H1 (cell line): Measurements from ENCODE around the gene GPR42. TPM values are rescaled to one million over a fixed set of nuclear protein-coding genes. Genes with fewer than 3 reads are reported as not detected.

Experiments
- CTCF ChIA-PET: fragments of 300-600 bp; sonication (Branson Sonifier 250); formaldehyde crosslinking; loops from one replicate; lab custom pipeline; 2021; ENCODE audit not compliant: partially characterized antibody; lab: Charles Lee
- POLR2A ChIA-PET: fragments of 300-600 bp; sonication (Branson Sonifier 250); formaldehyde crosslinking; loops from one replicate; lab custom pipeline; 2021; ENCODE audit warnings: inconsistent platforms; ENCODE audit not compliant: partially characterized antibody; lab: Charles Lee
- DNase-seq, 2 experiments: peaks; one replicate each; pipeline versions ENCODE4 v3.0.0 to v3.0.0-alpha.2; 2010 to 2022; ENCODE audit warnings: low spot score in 2 of 2, low read depth in 1 of 2, mixed read lengths in 1 of 2
- FAIRE-seq: peaks from 2 replicates; lab custom pipeline; 2011; peaks lifted over from hg19 to GRCh38; lab: Jason Lieb, UNC
- H2AFZ ChIP-seq: 2 replicates; pipeline ENCODE4 v1.8.1; 2012; ENCODE audit warnings: low read length, inconsistent platforms
- H2AK5ac ChIP-seq: 2 replicates; pipeline ENCODE4 v1.6.1; 2013; ENCODE audit warnings: low read depth, low read length
- H2BK120ac ChIP-seq: replicated peaks from 2 replicates; pipeline ENCODE3; 2013; ENCODE audit warnings: low read depth, low read length, inconsistent platforms
- H2BK12ac ChIP-seq: 2 replicates; pipeline ENCODE4 v1.6.1; 2013; ENCODE audit warnings: low read depth, low read length
- H2BK15ac ChIP-seq: 2 replicates; pipeline ENCODE4 v1.6.1; 2013; ENCODE audit warnings: low read length
- H2BK20ac ChIP-seq: 2 replicates; pipeline ENCODE4 v1.6.1; 2013; ENCODE audit warnings: low read length
- H2BK5ac ChIP-seq: 2 replicates; pipeline ENCODE4 v1.6.1; 2013; ENCODE audit warnings: low read depth, low read length
- H3K14ac ChIP-seq: 2 replicates; pipeline ENCODE4 v1.6.1; 2013; ENCODE audit warnings: inconsistent platforms; ENCODE audit not compliant: insufficient read length
- H3K18ac ChIP-seq: 2 replicates; pipeline ENCODE4 v1.6.1; 2013; ENCODE audit warnings: low read length; ENCODE audit errors: extremely low read depth
- H3K23ac ChIP-seq: 2 replicates; pipeline ENCODE4 v1.6.1; 2013; ENCODE audit warnings: inconsistent platforms; ENCODE audit not compliant: insufficient read length
- H3K23me2 ChIP-seq: 2 replicates; pipeline ENCODE4 v1.6.1; 2013; ENCODE audit warnings: low read depth, low read length
- H3K27ac ChIP-seq: 2 replicates; pipeline ENCODE4 v1.6.1; 2011; ENCODE audit warnings: low read depth, low read length, inconsistent platforms
- H3K27me3 ChIP-seq, 4 experiments: replicated peaks in 1 of 4; 1 replicate in 1 of 4; 2 replicates in 3 of 4; pipeline versions ENCODE4 v1.6.1 to v1.8.1; 2011 to 2013; ENCODE audit warnings: low read length in 3 of 4, mild to moderate bottlenecking in 3 of 4, inconsistent platforms in 2 of 4, mixed read lengths in 2 of 4, moderate library complexity in 1 of 4; ENCODE audit not compliant: control insufficient read depth in 3 of 4, insufficient read depth in 3 of 4; ENCODE audit errors: extremely low read depth in 1 of 4
- H3K36me3 ChIP-seq, 4 experiments: 2 replicates each; pipeline versions ENCODE4 v1.6.1 to v1.8.1; 2011 to 2013; ENCODE audit warnings: mild to moderate bottlenecking in 4 of 4, low read length in 3 of 4, moderate library complexity in 2 of 4, control low read depth in 1 of 4, inconsistent platforms in 1 of 4; ENCODE audit not compliant: insufficient read depth in 4 of 4, control insufficient read depth in 2 of 4
- H3K4ac ChIP-seq: replicated peaks from 2 replicates; pipeline ENCODE3; 2013; ENCODE audit warnings: low read length, low read depth, mixed read lengths, inconsistent platforms; ENCODE audit not compliant: insufficient read length
- H3K4me1 ChIP-seq, 4 experiments: replicated peaks in 1 of 4; 1 replicate in 1 of 4; 2 replicates in 3 of 4; pipeline versions ENCODE4 v1.6.1 to v1.8.1; 2011 to 2013; ENCODE audit warnings: low read length in 3 of 4, inconsistent platforms in 2 of 4, mixed read lengths in 1 of 4; ENCODE audit not compliant: insufficient read depth in 4 of 4, control insufficient read depth in 3 of 4
- H3K4me2 ChIP-seq, 2 experiments: 2 replicates each; pipeline versions ENCODE4 v1.6.1 to v1.8.1; 2011 to 2013; ENCODE audit warnings: low read depth in 2 of 2, low read length in 2 of 2, control low read depth in 1 of 2, inconsistent platforms in 1 of 2, mild to moderate bottlenecking in 1 of 2; ENCODE audit not compliant: insufficient read depth in 1 of 2
- H3K4me3 ChIP-seq, 4 experiments: fragments of 200-600, 300-600 bp in 1 of 4; sonication (generic), shearing (Covaris generic), sonication (Bioruptor Twin) in 1 of 4; 2 replicates each; pipeline versions ENCODE4 v1.5.1 to v1.8.1; 2011 to 2016; ENCODE audit warnings: low read length in 4 of 4, low read depth in 3 of 4, control low read depth in 2 of 4, inconsistent platforms in 2 of 4, mild to moderate bottlenecking in 2 of 4, mixed read lengths in 1 of 4, moderate library complexity in 1 of 4; ENCODE audit not compliant: insufficient read depth in 2 of 4; ENCODE audit errors: extremely low read depth in 1 of 4
- H3K56ac ChIP-seq: replicated peaks from 2 replicates; pipeline ENCODE3; 2013; ENCODE audit warnings: low read depth, mild to moderate bottlenecking, mixed read lengths, low read length, inconsistent platforms; ENCODE audit not compliant: insufficient read length
- H3K79me1 ChIP-seq: 2 replicates; pipeline ENCODE4 v1.6.1; 2013; ENCODE audit warnings: low read depth, low read length, control low read depth
- H3K79me2 ChIP-seq, 2 experiments: 2 replicates each; pipeline versions ENCODE4 v1.6.1 to v1.8.1; 2012 to 2013; ENCODE audit warnings: low read length in 2 of 2, mild to moderate bottlenecking in 2 of 2, inconsistent platforms in 1 of 2; ENCODE audit not compliant: insufficient read depth in 2 of 2, control insufficient read depth in 1 of 2
- H3K9ac ChIP-seq, 4 experiments: replicated peaks in 1 of 4; 1 replicate in 1 of 4; 2 replicates in 3 of 4; pipeline versions ENCODE4 v1.6.1 to v1.8.1; 2011 to 2013; ENCODE audit warnings: low read depth in 3 of 4, low read length in 3 of 4, control low read depth in 2 of 4, mild to moderate bottlenecking in 2 of 4, moderate library complexity in 2 of 4, inconsistent platforms in 1 of 4; ENCODE audit errors: extremely low read depth in 1 of 4
- H3K9me3 ChIP-seq, 2 experiments: 2 replicates each; pipeline versions ENCODE4 v1.6.1 to v1.8.1; 2012 to 2013; ENCODE audit warnings: mild to moderate bottlenecking in 2 of 2, moderate library complexity in 2 of 2, control low read depth in 1 of 2, inconsistent platforms in 1 of 2, low read depth in 1 of 2, low read length in 1 of 2, mixed read lengths in 1 of 2; ENCODE audit not compliant: insufficient read depth in 2 of 2
- H4K20me1 ChIP-seq, 2 experiments: replicated peaks in 1 of 2; 2 replicates each; pipeline versions ENCODE3 to v1.8.1; 2011 to 2013; ENCODE audit warnings: inconsistent platforms in 2 of 2, low read length in 2 of 2, mild to moderate bottlenecking in 1 of 2; ENCODE audit not compliant: insufficient read depth in 2 of 2, control insufficient read depth in 1 of 2
- H4K5ac ChIP-seq: 2 replicates; pipeline ENCODE4 v1.6.1; 2013; ENCODE audit warnings: low read length, low read depth, mixed read lengths, inconsistent platforms; ENCODE audit not compliant: insufficient read length
- H4K8ac ChIP-seq: 2 replicates; pipeline ENCODE4 v1.8.0; 2013; ENCODE audit warnings: mild to moderate bottlenecking, moderate library complexity, low read length, inconsistent platforms; ENCODE audit not compliant: insufficient read depth; ENCODE audit errors: extremely low read depth
- H4K91ac ChIP-seq: replicated peaks from 2 replicates; pipeline ENCODE3; 2013; ENCODE audit warnings: low read length, mixed read lengths, inconsistent platforms; ENCODE audit not compliant: insufficient read length
- BACH1 ChIP-seq: IDR thresholded peaks from 2 replicates; pipeline ENCODE4 v1.6.1; 2012; ENCODE audit warnings: low read length, improper control_type of control experiment
- CEBPB ChIP-seq: IDR thresholded peaks from 2 replicates; pipeline ENCODE4 v1.6.1; 2012; ENCODE audit warnings: low read depth, low read length
- CHD1 ChIP-seq: IDR thresholded peaks from 2 replicates; pipeline ENCODE4 v1.6.1; 2012; ENCODE audit warnings: low read depth, low read length, improper control_type of control experiment
- CTBP2 ChIP-seq: IDR thresholded peaks from 2 replicates; pipeline ENCODE4 v1.7.0; 2011; ENCODE audit warnings: borderline replicate concordance, mild to moderate bottlenecking, moderate library complexity, mixed read lengths, low read length; ENCODE audit not compliant: insufficient read depth, insufficient read length
- MAFK ChIP-seq: IDR thresholded peaks from 2 replicates; pipeline ENCODE4 v1.6.1; 2012; ENCODE audit warnings: low read depth, mild to moderate bottlenecking, improper control_type of control experiment, low read length
- MAX ChIP-seq: IDR thresholded peaks from 2 replicates; pipeline ENCODE4 v1.6.1; 2012; ENCODE audit warnings: inconsistent platforms
- NRF1 ChIP-seq: IDR thresholded peaks from 2 replicates; pipeline ENCODE4 v1.6.1; 2011; ENCODE audit warnings: mild to moderate bottlenecking, low read depth, low read length, improper control_type of control experiment
- RFX5 ChIP-seq: IDR thresholded peaks from 2 replicates; pipeline ENCODE4 v1.6.1; 2011; ENCODE audit warnings: low read depth, low read length, improper control_type of control experiment, borderline replicate concordance
- TAF1 ChIP-seq: IDR thresholded peaks from 2 replicates; pipeline ENCODE4 v1.6.1; 2011; ENCODE audit warnings: mild to moderate bottlenecking, low read depth, low read length
- TBP ChIP-seq: IDR thresholded peaks from 2 replicates; pipeline ENCODE4 v1.6.1; 2011; ENCODE audit warnings: low read depth, low read length, improper control_type of control experiment
- WGBS, 2 experiments: shearing (Covaris generic) in 1 of 2; methylation state at CpG; one replicate each; pipeline versions ENCODE4 v1.1.6 to v1.1.7; 2013 to 2015; ENCODE audit warnings: low lambda C conversion rate in 2 of 2, mixed read lengths in 2 of 2, inconsistent platforms in 1 of 2, low coverage in 1 of 2, missing lambda C conversion rate in 1 of 2; ENCODE audit not compliant: insufficient replicate concordance in 2 of 2, insufficient coverage in 1 of 2, insufficient read length in 1 of 2; ENCODE audit errors: extremely low coverage in 1 of 2, missing lambda C conversion rate in 1 of 2; 5-methylcytosine and 5-hydroxymethylcytosine counted together
- polyA plus RNA-seq, 7 experiments: library from polyadenylated mRNA; depleted of rRNA in 3 of 7; stranded (reverse) in 5 of 7; unstranded in 2 of 7; fragments of >200 nt in 5 of 7; fragments of 200-250 nt in 2 of 7; gene quantifications; 1 replicate in 5 of 7; 2 replicates in 1 of 7; 4 replicates in 1 of 7; pipeline versions ENCODE4 v1.2.1 to v1.2.3, GENCODE V29; 2011 to 2013; ENCODE audit warnings: missing spikeins in 2 of 7, mixed read lengths in 2 of 7
- total RNA-seq: library from RNA; stranded (reverse); fragmentation: NEBNext Ultra II Directional; extraction: Animal tissue kit (Norgen Biotek cat#: 25700); gene quantifications from 2 replicates; pipeline ENCODE4 v1.2.1, GENCODE V29; 2021

The GPR42 gene
- total and polyA plus RNA-seq, 2 of the 8 experiments (the other 6 are each of a cell fraction or from before 2014, with no cell fraction given): not detected

GRCh38 chr19:35373492-35373891 is 2.6 kb downstream of the GPR42 start:
- Histone ChIP-seq H2AFZ (no peak overlapping the region), H3K4me1 (no peaks in the 10 kb centered on the region), H3K23ac (no peak overlapping the region), H3K4ac (no peak overlapping the region), H3K27ac (no peak overlapping the region), H2AK5ac (no peak overlapping the region), H3K36me3 (no peaks in the 10 kb centered on the region), H3K79me2 (no peaks in the 10 kb centered on the region), H3K79me1 (no peaks in the 10 kb centered on the region), H2BK15ac (no peak overlapping the region), H2BK120ac (no peak overlapping the region), H4K20me1 (no peaks in the 10 kb centered on the region), H4K91ac (no peak overlapping the region), H4K8ac (no peak overlapping the region), H2BK12ac (no peak overlapping the region), H2BK5ac (no peak overlapping the region), H4K5ac (no peak overlapping the region), H3K56ac (no peak overlapping the region), H3K14ac (no peak overlapping the region), H3K4me3 (no peak overlapping the region), H3K27me3 (peaks cover 0 to 2% (median 0%) of the 10 kb centered on the region in 4 experiments; a peak in 1 of 7 replicates), H3K9me3 (no peaks in the 10 kb centered on the region), H2BK20ac (no peak overlapping the region), H3K9ac (no peak overlapping the region), H3K23me2 (no peaks in the 10 kb centered on the region), H3K18ac (no peak overlapping the region), H3K4me2 (no peak overlapping the region)
- DNase-seq: no peak
- WGBS, 2 experiments: 80% methylated on average over 7 of the region's 7 CpGs; no CpG with 5 or more reads in 1 of the 2 experiments
- FAIRE-seq: no peak
- POLR2A ChIA-PET: no interaction called here
- CTCF ChIA-PET: no interaction called here
- no peak for TF ChIP-seq RFX5
- no peak for TF ChIP-seq CTBP2
- TF ChIP-seq TAF1: no peak
- no peak for TF ChIP-seq MAFK
- no peak for TF ChIP-seq CHD1
- no peak for TF ChIP-seq CEBPB
- TF ChIP-seq MAX: no peak
- no peak for TF ChIP-seq BACH1
- no peak for TF ChIP-seq TBP
- no peak for TF ChIP-seq NRF1
